ENCODE results near the gene HPS5.

Gene HPS5

DNA sequence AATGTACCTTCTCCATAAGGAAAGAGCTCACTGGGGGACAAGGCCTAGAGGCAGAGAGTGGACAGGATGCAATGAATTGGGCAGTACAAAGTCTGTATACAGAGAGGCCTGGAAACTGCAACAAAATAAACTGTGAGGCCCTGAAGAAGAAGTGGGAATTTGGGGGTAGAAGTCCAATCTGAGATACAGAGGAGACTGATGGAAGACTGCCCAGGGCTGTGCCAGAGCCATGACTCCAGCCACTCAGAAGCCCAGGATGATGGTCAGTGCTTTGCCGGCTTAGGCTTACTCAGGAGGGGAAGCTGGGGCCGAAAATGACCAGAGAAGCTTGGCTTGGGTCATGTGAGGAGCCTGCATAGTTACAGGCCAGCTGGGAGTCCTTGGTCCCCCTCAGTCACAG is 91.1 kb downstream of the HPS5 start:
- no peaks in the 10 kb centered on the region for H3K27me3 ChIP-seq (ENCODE audit: insufficient read depth, low read length, poor library complexity, severe bottlenecking)
- H3K9me3 ChIP-seq (ENCODE audit: insufficient read depth, low read depth, low read length) = no peaks in the 10 kb centered on the region
- H3K9ac ChIP-seq (ENCODE audit: low read depth, low read length, poor library complexity, severe bottlenecking) = no peak overlapping the region
- H3K9me2 ChIP-seq (replicated peaks; ENCODE audit: low read depth, low read length) = no peaks in the 10 kb centered on the region
- no peaks in the 10 kb centered on the region for H3K4me1 ChIP-seq (ENCODE audit: insufficient read depth, low read length, poor library complexity, severe bottlenecking)
- no peak overlapping the region for H3K4me3 ChIP-seq (ENCODE audit: low read length, poor library complexity, severe bottlenecking)
- no peaks in the 10 kb centered on the region for H3K36me3 ChIP-seq (ENCODE audit: insufficient read depth, low read length)
- H3F3A ChIP-seq (ENCODE audit: low read depth) = no peaks in the 10 kb centered on the region
- TF ChIP-seq, protein P1, sequence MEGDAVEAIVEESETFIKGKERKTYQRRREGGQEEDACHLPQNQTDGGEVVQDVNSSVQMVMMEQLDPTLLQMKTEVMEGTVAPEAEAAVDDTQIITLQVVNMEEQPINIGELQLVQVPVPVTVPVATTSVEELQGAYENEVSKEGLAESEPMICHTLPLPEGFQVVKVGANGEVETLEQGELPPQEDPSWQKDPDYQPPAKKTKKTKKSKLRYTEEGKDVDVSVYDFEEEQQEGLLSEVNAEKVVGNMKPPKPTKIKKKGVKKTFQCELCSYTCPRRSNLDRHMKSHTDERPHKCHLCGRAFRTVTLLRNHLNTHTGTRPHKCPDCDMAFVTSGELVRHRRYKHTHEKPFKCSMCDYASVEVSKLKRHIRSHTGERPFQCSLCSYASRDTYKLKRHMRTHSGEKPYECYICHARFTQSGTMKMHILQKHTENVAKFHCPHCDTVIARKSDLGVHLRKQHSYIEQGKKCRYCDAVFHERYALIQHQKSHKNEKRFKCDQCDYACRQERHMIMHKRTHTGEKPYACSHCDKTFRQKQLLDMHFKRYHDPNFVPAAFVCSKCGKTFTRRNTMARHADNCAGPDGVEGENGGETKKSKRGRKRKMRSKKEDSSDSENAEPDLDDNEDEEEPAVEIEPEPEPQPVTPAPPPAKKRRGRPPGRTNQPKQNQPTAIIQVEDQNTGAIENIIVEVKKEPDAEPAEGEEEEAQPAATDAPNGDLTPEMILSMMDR (conservative IDR thresholded peaks at IDR 0.05; ENCODE audit: low read length) = no peak
- no peak for TF ChIP-seq EZH2phosphoT487 (IDR thresholded peaks at IDR 0.05; ENCODE audit: borderline replicate concordance)
- H4K20me1 ChIP-seq (ENCODE audit: insufficient read depth, low read length, poor library complexity, severe bottlenecking) = no peaks in the 10 kb centered on the region
- no peaks in the 10 kb centered on the region for H3K79me2 ChIP-seq (ENCODE audit: insufficient read depth, low read length)
- H2AFZ ChIP-seq (ENCODE audit: low read length) = no peak overlapping the region
- H3K4me2 ChIP-seq (ENCODE audit: low read depth, low read length, poor library complexity, severe bottlenecking) = no peak overlapping the region

DNA sequence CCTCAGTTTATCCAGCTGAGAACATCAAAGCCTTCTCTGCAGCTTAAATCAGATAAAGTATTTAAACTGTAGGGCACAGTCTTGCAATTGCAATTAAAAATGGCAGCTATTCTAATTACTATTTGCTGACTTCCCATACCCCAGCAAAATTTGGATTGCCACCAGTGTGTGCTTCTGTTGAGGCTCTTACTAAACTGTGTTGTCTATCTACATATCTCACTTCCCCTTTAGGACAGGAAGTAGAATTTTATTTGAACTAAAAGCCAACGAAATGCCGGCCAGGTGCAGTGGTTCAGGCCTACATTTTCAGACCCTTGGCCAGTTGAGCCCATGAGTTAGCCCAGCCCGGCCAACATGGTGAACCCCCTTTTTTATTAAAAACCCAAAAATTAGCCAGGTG is 92.4 kb downstream of the HPS5 start:
- H3K27me3 ChIP-seq (ENCODE audit: insufficient read depth, low read length, poor library complexity, severe bottlenecking) = no peaks in the 10 kb centered on the region
- no peaks in the 10 kb centered on the region for H3K36me3 ChIP-seq (ENCODE audit: insufficient read depth, low read length)
- no peaks in the 10 kb centered on the region for H3K9me3 ChIP-seq (ENCODE audit: insufficient read depth, low read depth, low read length)
- no peaks in the 10 kb centered on the region for H3F3A ChIP-seq (ENCODE audit: low read depth)
- H3K9me2 ChIP-seq (replicated peaks; ENCODE audit: low read depth, low read length) = no peaks in the 10 kb centered on the region
- H3K4me2 ChIP-seq (ENCODE audit: low read depth, low read length, poor library complexity, severe bottlenecking) = no peak overlapping the region
- no peaks in the 10 kb centered on the region for H4K20me1 ChIP-seq (ENCODE audit: insufficient read depth, low read length, poor library complexity, severe bottlenecking)
- no peak overlapping the region for H2AFZ ChIP-seq (ENCODE audit: low read length)
- TF ChIP-seq, protein P1 (conservative IDR thresholded peaks at IDR 0.05; ENCODE audit: low read length) = no peak
- TF ChIP-seq EZH2phosphoT487 (IDR thresholded peaks at IDR 0.05; ENCODE audit: borderline replicate concordance) = no peak
- no peaks in the 10 kb centered on the region for H3K79me2 ChIP-seq (ENCODE audit: insufficient read depth, low read length)
- H3K4me1 ChIP-seq (ENCODE audit: insufficient read depth, low read length, poor library complexity, severe bottlenecking) = no peaks in the 10 kb centered on the region
- no peak overlapping the region for H3K9ac ChIP-seq (ENCODE audit: low read depth, low read length, poor library complexity, severe bottlenecking)
- H3K4me3 ChIP-seq (ENCODE audit: low read length, poor library complexity, severe bottlenecking) = no peak overlapping the region
